ENCODE results near the gene PRKAR1B. TPM values are rescaled to one million over a fixed set of nuclear protein-coding genes. Genes with fewer than 3 reads are reported as not detected.

PRKAR1B gene
- total RNA-seq, 4 donors from 2014 or later: 3.8 to 11.6 (median 6.3) TPM

DNA sequence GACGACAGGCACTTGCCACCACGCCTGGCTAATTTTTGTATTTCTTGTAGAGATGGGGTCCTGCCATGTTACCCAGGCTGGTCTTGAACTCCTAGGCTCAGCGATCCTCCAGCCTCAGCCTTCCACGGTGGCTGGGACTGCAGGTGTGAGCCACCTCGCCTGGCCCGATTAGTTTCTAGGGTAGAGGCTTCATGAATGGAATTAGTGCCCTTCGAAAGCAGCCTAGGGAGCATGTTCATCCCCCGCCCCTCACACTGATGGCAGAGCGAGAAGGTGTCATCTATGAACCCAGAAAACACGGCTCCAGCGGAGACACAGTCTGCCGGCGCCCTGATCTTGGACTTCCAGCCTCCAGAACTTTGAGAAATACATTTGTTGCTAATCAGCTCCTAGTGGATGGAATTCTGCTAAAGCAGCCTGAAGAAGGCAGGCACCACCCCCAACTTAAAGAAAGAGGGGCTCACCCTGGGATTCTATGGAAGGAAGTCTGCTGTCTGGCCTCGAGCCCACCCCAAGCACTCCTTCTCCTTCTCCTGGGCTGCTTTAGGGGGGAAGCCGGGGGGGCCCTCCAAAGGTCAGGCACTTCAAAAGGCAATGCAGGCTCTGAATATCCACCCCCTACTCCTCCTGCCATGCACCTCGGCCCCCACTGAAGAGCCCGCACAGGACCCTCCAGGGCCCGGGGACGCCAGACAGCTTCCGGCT is 217.5 kb downstream of the PRKAR1B start:
- TF ChIP-seq, protein P1, sequence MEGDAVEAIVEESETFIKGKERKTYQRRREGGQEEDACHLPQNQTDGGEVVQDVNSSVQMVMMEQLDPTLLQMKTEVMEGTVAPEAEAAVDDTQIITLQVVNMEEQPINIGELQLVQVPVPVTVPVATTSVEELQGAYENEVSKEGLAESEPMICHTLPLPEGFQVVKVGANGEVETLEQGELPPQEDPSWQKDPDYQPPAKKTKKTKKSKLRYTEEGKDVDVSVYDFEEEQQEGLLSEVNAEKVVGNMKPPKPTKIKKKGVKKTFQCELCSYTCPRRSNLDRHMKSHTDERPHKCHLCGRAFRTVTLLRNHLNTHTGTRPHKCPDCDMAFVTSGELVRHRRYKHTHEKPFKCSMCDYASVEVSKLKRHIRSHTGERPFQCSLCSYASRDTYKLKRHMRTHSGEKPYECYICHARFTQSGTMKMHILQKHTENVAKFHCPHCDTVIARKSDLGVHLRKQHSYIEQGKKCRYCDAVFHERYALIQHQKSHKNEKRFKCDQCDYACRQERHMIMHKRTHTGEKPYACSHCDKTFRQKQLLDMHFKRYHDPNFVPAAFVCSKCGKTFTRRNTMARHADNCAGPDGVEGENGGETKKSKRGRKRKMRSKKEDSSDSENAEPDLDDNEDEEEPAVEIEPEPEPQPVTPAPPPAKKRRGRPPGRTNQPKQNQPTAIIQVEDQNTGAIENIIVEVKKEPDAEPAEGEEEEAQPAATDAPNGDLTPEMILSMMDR (IDR thresholded peaks at IDR 0.05; ENCODE audit: low read depth): no peak

DNA sequence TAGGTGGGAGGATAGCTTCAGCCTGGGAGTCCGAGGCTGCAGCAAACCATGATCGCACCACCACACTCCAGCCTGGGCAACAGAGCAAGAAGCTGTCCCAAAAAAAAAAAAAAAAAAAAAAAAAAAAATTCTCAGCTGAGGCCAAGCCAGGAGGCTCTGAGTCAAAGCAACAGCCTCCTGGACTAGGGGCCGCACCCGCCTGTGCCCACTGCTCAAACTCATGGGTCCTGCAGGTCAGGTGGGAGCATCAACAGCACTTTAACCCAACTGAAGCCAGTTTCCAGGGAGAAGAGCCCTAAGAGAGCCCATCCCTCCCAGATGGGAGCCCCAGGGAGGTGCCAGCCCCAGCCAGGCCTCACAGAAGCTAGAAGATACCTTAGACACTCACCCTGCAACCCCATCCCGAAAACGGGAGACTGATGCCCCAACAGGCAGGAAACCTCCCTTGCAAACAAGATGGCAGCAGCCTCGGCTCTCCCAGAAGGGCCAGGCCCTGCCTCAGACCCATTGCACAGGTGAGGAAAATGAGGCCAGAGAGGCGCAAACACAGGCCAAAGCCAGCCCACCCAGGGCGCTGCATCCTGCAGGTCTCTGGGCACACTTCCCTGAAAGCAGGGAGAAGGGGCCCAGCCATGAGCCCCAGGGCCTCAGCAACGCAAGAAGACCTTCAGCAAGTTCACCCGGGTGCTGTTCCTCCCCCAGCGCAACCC is 218.5 kb downstream of the PRKAR1B start:
- TF ChIP-seq, protein P1 (IDR thresholded peaks at IDR 0.05; ENCODE audit: low read depth): no peak

DNA sequence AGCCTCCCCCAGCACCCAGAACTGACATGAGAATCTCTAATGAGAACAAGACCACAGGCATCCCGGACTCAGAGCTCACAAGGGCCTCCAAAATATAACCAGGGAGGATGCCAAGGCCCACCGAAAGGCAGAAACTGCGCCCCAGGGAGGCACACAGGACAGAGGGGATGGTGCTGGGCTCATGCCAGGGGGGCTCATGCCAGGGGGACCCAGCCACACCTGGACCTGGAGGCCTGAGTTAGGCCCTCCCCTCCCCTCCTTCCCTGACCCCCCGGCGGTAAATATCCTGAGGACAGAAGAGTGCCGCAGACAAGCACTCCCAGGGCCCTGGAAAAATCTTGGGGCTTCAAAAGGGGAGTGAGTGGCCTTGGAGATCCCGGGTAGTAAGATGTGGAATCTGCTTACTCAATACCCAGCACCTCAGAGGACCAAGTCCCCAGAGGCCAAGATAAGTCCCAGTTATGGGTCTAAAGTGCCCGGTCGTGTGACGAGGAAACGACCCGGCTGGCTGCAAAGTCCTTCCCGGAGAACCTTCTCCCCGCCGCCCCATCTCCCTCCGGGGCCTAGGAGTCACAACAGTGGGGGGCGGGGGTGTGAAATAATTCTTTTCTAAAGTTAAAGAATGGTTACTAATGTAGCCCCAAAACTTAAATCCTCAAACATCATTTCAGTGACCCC is 219.3 kb downstream of the PRKAR1B start:
- TF ChIP-seq, protein P1 (IDR thresholded peaks at IDR 0.05; ENCODE audit: low read depth): no peak

DNA sequence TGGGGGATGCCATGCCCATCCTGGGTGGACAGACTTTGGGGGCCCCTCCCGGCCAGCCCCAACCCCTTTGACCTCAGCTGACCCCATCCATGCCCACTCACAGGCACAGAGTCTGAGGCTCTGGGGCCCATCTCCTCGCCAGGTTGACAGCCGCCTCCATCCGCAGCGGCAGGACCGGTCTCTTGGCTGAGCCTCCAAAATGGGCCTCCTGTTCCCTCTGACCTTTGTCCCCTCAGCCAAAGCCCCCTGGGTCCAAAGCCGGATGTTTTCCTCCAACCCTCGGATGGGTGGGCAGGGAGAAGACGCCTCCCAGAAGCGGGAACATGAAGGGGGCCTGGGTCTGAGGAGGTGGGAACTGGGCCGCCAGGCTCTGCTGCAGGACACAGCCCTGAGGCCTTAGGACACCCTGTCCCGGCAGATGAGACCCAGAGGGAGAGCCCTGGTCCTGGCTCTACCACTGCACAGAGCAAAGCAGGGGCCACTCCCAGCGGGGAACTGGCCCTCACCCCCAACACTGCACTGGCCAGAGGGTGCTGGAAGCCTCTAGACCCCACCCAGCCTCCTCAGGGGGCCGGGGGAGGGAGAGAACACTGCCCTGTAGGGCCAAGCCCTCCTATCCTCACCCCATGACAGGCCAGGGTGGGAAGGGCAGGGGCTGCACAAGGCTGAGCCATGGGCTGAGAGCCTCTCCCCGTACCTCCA is 220.0 kb downstream of the PRKAR1B start:
- TF ChIP-seq, protein P1 (IDR thresholded peaks at IDR 0.05; ENCODE audit: low read depth): no peak

- TF ChIP-seq, protein P1 (IDR thresholded peaks at IDR 0.05; ENCODE audit: low read depth): no peak
Measured at GRCh38 chr7:506391-506831, 220.7 kb downstream of the PRKAR1B start.

- TF ChIP-seq, protein P1 (IDR thresholded peaks at IDR 0.05; ENCODE audit: low read depth): no peak
Measured at GRCh38 chr7:505171-505570, 221.9 kb downstream of the PRKAR1B start.

Data from subcutaneous adipose tissue (tissue), 4 donors.